Fibroblast of lung (primary cell): Measurements from ENCODE around the gene SNX33.
"Not testable (repeated sequence)": the region's sequence is repeated elsewhere in the genome, so short reads cannot be mapped to it uniquely, and the experiment has no call there.

Source experiments
- CTCF ChIP-seq, 2 donors: IDR thresholded peaks in 1 of 2; conservative IDR thresholded peaks in 1 of 2; 1 replicate in 1 of 2; 2 replicates in 1 of 2; pipeline ENCODE4 v1.5.1; 2011 to 2012; ENCODE audit warnings: low read length in 2 of 2, control low read depth in 1 of 2, inconsistent platforms in 1 of 2, low read depth in 1 of 2, mild to moderate bottlenecking in 1 of 2
- EZH2 ChIP-seq: IDR thresholded peaks from 2 replicates; pipeline ENCODE4 v1.5.1; 2012; ENCODE audit warnings: low read length, control low read depth, mild to moderate bottlenecking; ENCODE audit errors: missing control alignments

GRCh38 chr15:75699961-75700874 is 52.5 kb downstream of the SNX33 start:
- TF ChIP-seq CTCF (conservative IDR thresholded peaks at IDR 0.05 in 1 of 2, IDR thresholded peaks at IDR 0.05 in 1 of 2; ENCODE audit: low read depth in 1 of 2, low read length in 2 of 2); EZH2: not testable (repeated sequence)
